Transverse colon (tissue), 4 donors: ENCODE data around the gene TMEM45B. TPM values are rescaled to one million over a fixed set of nuclear protein-coding genes. Genes with fewer than 3 reads are reported as not detected.

Experiments used
- DNase-seq: peaks from one replicate; pipeline ENCODE4 v3.0.0-alpha.2; 2019
- H3K27ac ChIP-seq, 4 donors: fragments of 200-600 bp; sonication (generic); 2 replicates each; pipeline ENCODE4 v1.5.1; 2016 to 2018; ENCODE audit warnings: inconsistent platforms in 4 of 4
- H3K27me3 ChIP-seq: fragments of 200-600 bp; sonication (generic); 2 replicates; pipeline ENCODE4 v1.5.1; 2017; ENCODE audit warnings: inconsistent platforms
- H3K36me3 ChIP-seq, 4 donors: fragments of 200-600 bp; sonication (generic); 2 replicates each; pipeline ENCODE4 v1.5.1; 2017 to 2019; ENCODE audit warnings: inconsistent platforms in 4 of 4
- H3K4me1 ChIP-seq, 4 donors: fragments of 200-600 bp; sonication (generic); 2 replicates each; pipeline ENCODE4 v1.5.1; 2017 to 2020; ENCODE audit warnings: inconsistent platforms in 4 of 4
- H3K4me3 ChIP-seq, 4 donors: fragments of 200-600 bp; sonication (generic); 1 replicate in 1 of 4; 2 replicates in 3 of 4; pipeline versions ENCODE4 v1.5.1 to v1.6.1; 2017 to 2019; ENCODE audit warnings: inconsistent platforms in 4 of 4
- H3K9me3 ChIP-seq, 2 donors: fragments of 200-600 bp; sonication (generic); 2 replicates each; pipeline ENCODE4 v1.5.1; 2017 to 2019; ENCODE audit warnings: inconsistent platforms in 2 of 2
- EP300 ChIP-seq: sonication (generic); formaldehyde crosslinking; IDR thresholded peaks from one replicate; pipeline ENCODE4 v1.6.1; 2017; ENCODE audit warnings: antibody characterized with exemption, low read depth
- POLR2A ChIP-seq: fragments of 450-650 bp; IDR thresholded peaks from one replicate; pipeline ENCODE4 v1.6.1; 2016; ENCODE audit warnings: antibody characterized with exemption, mild to moderate bottlenecking, moderate library complexity
- POLR2AphosphoS5 ChIP-seq, 3 donors: sonication (generic); formaldehyde crosslinking; IDR thresholded peaks; one replicate each; pipeline ENCODE4 v1.6.1; 2016; ENCODE audit warnings: antibody characterized with exemption in 3 of 3
- WGBS, 2 donors: methylation state at CpG; one replicate each; pipeline ENCODE4 v1.1.5; 2018; ENCODE audit warnings: low coverage in 1 of 2; 5-methylcytosine and 5-hydroxymethylcytosine counted together
- in situ Hi-C, 4 donors: fragments of 200-750 bp; cut with MboI; loops; one replicate each; pipeline versions ENCODE4 v1.15.0 to v1.15.1; 2017; ENCODE audit warnings: low sequenced_read_pairs in 3 of 4, low pct_ligation_motif_present in 1 of 4, low pct_unique_long_range_greater_than_20kb in 1 of 4
- intact Hi-C: fragments of 100-400 bp; cut with DNase I; formaldehyde crosslinking; loops from one replicate; pipeline ENCODE4 v1.15.1; 2023; ENCODE audit warnings: low total_unique reads
- total RNA-seq, 4 donors: library from RNA; depleted of rRNA; stranded (reverse); fragments of >200 nt; gene quantifications; one replicate each; pipeline ENCODE4 v1.1.0, GENCODE V29; 2016
- TF ChIP-seq, protein P1 (sequence below), 5 experiments: fragments of 200-600 bp in 3 of 5; fragments of 450-650 bp in 2 of 5; sonication (generic) in 3 of 5; IDR thresholded peaks; 1 replicate in 2 of 5; 2 replicates in 3 of 5; pipeline ENCODE4 v1.5.1; 2016 to 2017; ENCODE audit warnings: antibody characterized with exemption in 5 of 5, inconsistent platforms in 3 of 5, mild to moderate bottlenecking in 2 of 5, moderate library complexity in 1 of 5

The TMEM45B gene
- total RNA-seq, 4 donors from 2014 or later = 42.2 to 336 (median 205) TPM

GRCh38 chr11:129849447-129850130 lies 33.9 kb downstream of the TMEM45B start:
- 83 to 93% methylated on average over 2 to 15 of the region's 15 CpGs for WGBS, 2 donors
- Histone ChIP-seq H3K9me3 (no peaks in the 10 kb centered on the region), H3K4me3 (no peak overlapping the region), H3K36me3 (no peaks in the 10 kb centered on the region), H3K27me3 (no peaks in the 10 kb centered on the region), H3K4me1 (peaks cover 8 to 43% (median 22%) of the 10 kb centered on the region in 4 donors), H3K27ac (no peak overlapping the region)
- no peak for TF ChIP-seq POLR2AphosphoS5 (IDR thresholded peaks at IDR 0.05)
- TF ChIP-seq EP300 = no peak
- no peak for TF ChIP-seq POLR2A
- TF ChIP-seq, protein P1, sequence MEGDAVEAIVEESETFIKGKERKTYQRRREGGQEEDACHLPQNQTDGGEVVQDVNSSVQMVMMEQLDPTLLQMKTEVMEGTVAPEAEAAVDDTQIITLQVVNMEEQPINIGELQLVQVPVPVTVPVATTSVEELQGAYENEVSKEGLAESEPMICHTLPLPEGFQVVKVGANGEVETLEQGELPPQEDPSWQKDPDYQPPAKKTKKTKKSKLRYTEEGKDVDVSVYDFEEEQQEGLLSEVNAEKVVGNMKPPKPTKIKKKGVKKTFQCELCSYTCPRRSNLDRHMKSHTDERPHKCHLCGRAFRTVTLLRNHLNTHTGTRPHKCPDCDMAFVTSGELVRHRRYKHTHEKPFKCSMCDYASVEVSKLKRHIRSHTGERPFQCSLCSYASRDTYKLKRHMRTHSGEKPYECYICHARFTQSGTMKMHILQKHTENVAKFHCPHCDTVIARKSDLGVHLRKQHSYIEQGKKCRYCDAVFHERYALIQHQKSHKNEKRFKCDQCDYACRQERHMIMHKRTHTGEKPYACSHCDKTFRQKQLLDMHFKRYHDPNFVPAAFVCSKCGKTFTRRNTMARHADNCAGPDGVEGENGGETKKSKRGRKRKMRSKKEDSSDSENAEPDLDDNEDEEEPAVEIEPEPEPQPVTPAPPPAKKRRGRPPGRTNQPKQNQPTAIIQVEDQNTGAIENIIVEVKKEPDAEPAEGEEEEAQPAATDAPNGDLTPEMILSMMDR (IDR thresholded peaks at IDR 0.05) = no peak
- no peak for DNase-seq
- in situ Hi-C loops (no loop called here), intact Hi-C loops (no loop called here)

DNA sequence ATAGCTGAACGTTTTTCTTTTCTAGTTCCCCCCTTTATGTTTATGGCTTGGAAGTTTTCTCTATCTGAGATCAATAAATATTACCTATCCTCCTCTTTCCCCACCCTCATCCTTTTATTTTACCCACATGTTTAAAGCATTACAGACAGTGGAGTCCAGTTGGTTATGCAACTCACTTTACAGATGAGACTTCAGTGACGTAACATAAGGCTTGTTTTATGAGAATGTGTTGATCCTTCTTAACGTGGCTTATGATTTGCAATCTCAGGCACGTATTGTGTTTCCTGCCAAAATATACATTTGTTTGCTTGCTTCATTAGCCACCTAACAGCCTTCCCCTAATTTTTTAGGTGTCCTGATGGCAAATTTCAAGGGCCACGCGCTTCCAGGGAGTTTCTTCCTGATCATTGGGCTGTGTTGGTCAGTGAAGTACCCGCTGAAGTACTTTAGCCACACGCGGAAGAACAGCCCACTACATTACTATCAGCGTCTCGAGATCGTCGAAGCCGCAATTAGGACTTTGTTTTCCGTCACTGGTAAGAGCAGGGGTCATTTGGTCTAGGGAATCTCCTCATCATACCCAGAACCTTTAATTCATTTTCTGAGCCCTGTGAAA lies 36.6 kb downstream of the TMEM45B start:
- H3K36me3 ChIP-seq = no peaks in the 10 kb centered on the region
- no peak overlapping the region for H3K27ac ChIP-seq
- in situ Hi-C loops = no loop called here
- 89% methylated on average over 14 to 15 of the region's 15 CpGs for WGBS, 2 donors
- no peak overlapping the region for H3K4me3 ChIP-seq
- H3K9me3 ChIP-seq = no peaks in the 10 kb centered on the region
- TF ChIP-seq POLR2A = no peak
- TF ChIP-seq, protein P1 (IDR thresholded peaks at IDR 0.05) = no peak
- TF ChIP-seq EP300 = no peak
- no peak for TF ChIP-seq POLR2AphosphoS5 (IDR thresholded peaks at IDR 0.05)
- DNase-seq = no peak
- H3K27me3 ChIP-seq = no peaks in the 10 kb centered on the region
- intact Hi-C loops = no loop called here
- H3K4me1 ChIP-seq = peaks cover 0 to 21% (median 14%) of the 10 kb centered on the region in 4 donors

GRCh38 chr11:129853518-129854231 lies 38.0 kb downstream of the TMEM45B start:
- H3K9me3 ChIP-seq = no peaks in the 10 kb centered on the region
- in situ Hi-C loops (no loop called here), intact Hi-C loops (no loop called here)
- H3K27me3 ChIP-seq = no peaks in the 10 kb centered on the region
- peaks cover 0 to 21% (median 14%) of the 10 kb centered on the region in 4 donors for H3K4me1 ChIP-seq
- no peaks in the 10 kb centered on the region for H3K36me3 ChIP-seq
- H3K4me3 ChIP-seq = no peak overlapping the region
- 8 to 27% methylated on average over 6 to 10 of the region's 10 CpGs for WGBS, 2 donors
- H3K27ac ChIP-seq = peak overlapping the region; percentile 34 to 63 (median 58)
- peak; percentile 86 for DNase-seq
- TF ChIP-seq POLR2AphosphoS5 (IDR thresholded peaks at IDR 0.05) (peak in 2 of 3 donors; percentile 47 to 71), POLR2A (no peak)

GRCh38 chr11:129854232-129854805 lies 38.7 kb downstream of the TMEM45B start:
- Histone ChIP-seq H3K4me1 (peaks cover 0 to 21% (median 14%) of the 10 kb centered on the region in 4 donors), H3K36me3 (no peaks in the 10 kb centered on the region), H3K4me3 (no peak overlapping the region), H3K27me3 (no peaks in the 10 kb centered on the region), H3K9me3 (no peaks in the 10 kb centered on the region), H3K27ac (peak overlapping the region; percentile 34 to 63 (median 58))
- intact Hi-C loops (no loop called here), in situ Hi-C loops (no loop called here)
- 73 to 90% methylated on average over 4 to 7 of the region's 7 CpGs for WGBS, 2 donors
- TF ChIP-seq, protein P1 (IDR thresholded peaks at IDR 0.05) = no peak
- TF ChIP-seq POLR2A = no peak
- TF ChIP-seq EP300 = no peak
- TF ChIP-seq POLR2AphosphoS5 (IDR thresholded peaks at IDR 0.05) = no peak
- no peak for DNase-seq
